ENCODE measurements around the gene ABHD2. TPM values are rescaled to one million over a fixed set of nuclear protein-coding genes. Genes with fewer than 3 reads are reported as not detected.

The ABHD2 gene
- total RNA-seq, 2 experiments from 2014 or later, result 62.4 to 63.5 TPM

GRCh38 chr15:89198934-89199333 is 110.7 kb downstream of the ABHD2 start:
- Mint-ChIP-seq H3K9me3 (no peaks in the 10 kb centered on the region), H3K27me3 (no peaks in the 10 kb centered on the region), H3K4me1 (peaks cover 25% of the 10 kb centered on the region), H3K4me3 (no peak overlapping the region), H3K36me3 (ENCODE audit: low read depth) (peaks cover 28% of the 10 kb centered on the region), H3K27ac (no peak overlapping the region)
- DNase-seq, result no peak
- ChIA-PET POLR2A (interaction anchor here (0.9 to 1.1 kb wide), 3 partner anchors 11 to 136 kb away, joined by 3 read pairs; partner anchors contain the start of gene POLG), CTCF (interaction anchor here (1.3 to 2.4 kb wide), 4 partner anchors 8 to 159 kb away, joined by 3 to 19 read pairs (median 4); no protein-coding TSS in a partner anchor)

- no peaks in the 10 kb centered on the region for H3K27me3 Mint-ChIP-seq
- ChIA-PET CTCF (interaction anchor here (0.8 to 2.4 kb wide), 2 partner anchors 22 to 69 kb away, joined by 3 to 5 read pairs; no protein-coding TSS in a partner anchor), POLR2A (interaction anchor here (0.6 to 1.1 kb wide), 2 partner anchors 19 to 45 kb away, joined by 3 read pairs; no protein-coding TSS in a partner anchor)
- no peak for DNase-seq
- peaks cover 33% of the 10 kb centered on the region for H3K4me1 Mint-ChIP-seq
- no peaks in the 10 kb centered on the region for H3K9me3 Mint-ChIP-seq
- H3K4me3 Mint-ChIP-seq, result no peak overlapping the region
- no peak overlapping the region for H3K27ac Mint-ChIP-seq
- H3K36me3 Mint-ChIP-seq (ENCODE audit: low read depth), result peaks cover 25% of the 10 kb centered on the region
These were observed 111.5 kb downstream of the ABHD2 start for GRCh38 chr15:89199746-89200145.

GRCh38 chr15:89200182-89200581 is 111.9 kb downstream of the ABHD2 start:
- H3K36me3 Mint-ChIP-seq (ENCODE audit: low read depth), result peaks cover 25% of the 10 kb centered on the region
- peaks cover 37% of the 10 kb centered on the region for H3K4me1 Mint-ChIP-seq
- H3K27ac Mint-ChIP-seq, result no peak overlapping the region
- POLR2A ChIA-PET, result interaction anchor here (1.1 kb wide), 1 partner anchor 45 kb away, joined by 3 read pairs; no protein-coding TSS in a partner anchor
- H3K9me3 Mint-ChIP-seq, result no peaks in the 10 kb centered on the region
- no peaks in the 10 kb centered on the region for H3K27me3 Mint-ChIP-seq
- no peak for DNase-seq
- CTCF ChIA-PET, result interaction anchor here (0.8 to 2.4 kb wide), 2 partner anchors 22 to 69 kb away, joined by 3 to 5 read pairs; no protein-coding TSS in a partner anchor
- H3K4me3 Mint-ChIP-seq, result no peak overlapping the region

- Mint-ChIP-seq H3K36me3 (ENCODE audit: low read depth) (peaks cover 14% of the 10 kb centered on the region), H3K27me3 (no peaks in the 10 kb centered on the region), H3K4me3 (no peak overlapping the region), H3K9me3 (no peaks in the 10 kb centered on the region), H3K4me1 (peaks cover 41% of the 10 kb centered on the region), H3K27ac (no peak overlapping the region)
- POLR2A ChIA-PET, result no interaction called here
- CTCF ChIA-PET, result interaction anchor here (1.0 kb wide), 1 partner anchor 110 kb away, joined by 3 read pairs; no protein-coding TSS in a partner anchor
- DNase-seq, result no peak
These were observed 113.3 kb downstream of the ABHD2 start for GRCh38 chr15:89201465-89202005.

- ChIA-PET CTCF (interaction anchor here (0.6 to 4.2 kb wide), 6 partner anchors 26 to 155 kb away, joined by 3 to 98 read pairs (median 3); partner anchors contain the start of genes FANCI and POLG), POLR2A (interaction anchor here (0.9 to 5.4 kb wide), 5 partner anchors 9 to 126 kb away, joined by 3 to 40 read pairs (median 4); partner anchors contain the start of genes ABHD2 and FANCI)
- Mint-ChIP-seq H3K27me3 (no peaks in the 10 kb centered on the region), H3K4me3 (peak overlapping the region; percentile 58), H3K36me3 (ENCODE audit: low read depth) (peaks cover 11% of the 10 kb centered on the region), H3K4me1 (peaks cover 37% of the 10 kb centered on the region), H3K27ac (peak overlapping the region; percentile 86), H3K9me3 (no peaks in the 10 kb centered on the region)
- peak; percentile 66 for DNase-seq
These were observed 115.5 kb downstream of the ABHD2 start for GRCh38 chr15:89203705-89204273.

GRCh38 chr15:89205991-89206585 is 117.8 kb downstream of the ABHD2 start:
- Mint-ChIP-seq H3K4me1 (peaks cover 37% of the 10 kb centered on the region), H3K27ac (no peak overlapping the region), H3K36me3 (ENCODE audit: low read depth) (peaks cover 10% of the 10 kb centered on the region), H3K9me3 (no peaks in the 10 kb centered on the region), H3K4me3 (no peak overlapping the region), H3K27me3 (peaks cover 1% of the 10 kb centered on the region)
- DNase-seq, result no peak
- POLR2A ChIA-PET, result interaction anchor here (0.8 to 5.4 kb wide), 3 partner anchors 21 to 68 kb away, joined by 3 to 40 read pairs (median 3); partner anchors contain the start of gene FANCI
- CTCF ChIA-PET, result interaction anchor here (0.6 to 4.2 kb wide), 84 partner anchors 8 to 750 kb away, joined by 3 to 98 read pairs (median 5); partner anchors contain the start of genes ABHD2, FANCI, HAPLN3 and POLG

GRCh38 chr15:89206908-89207331 is 118.7 kb downstream of the ABHD2 start:
- CTCF ChIA-PET, result interaction anchor here (0.6 to 4.2 kb wide), 88 partner anchors 9 to 1045 kb away, joined by 3 to 98 read pairs (median 4); partner anchors contain the start of genes ABHD2, FANCI, HAPLN3 and POLG
- peak; percentile 73 for DNase-seq
- POLR2A ChIA-PET, result interaction anchor here (0.6 to 5.4 kb wide), 5 partner anchors 12 to 128 kb away, joined by 3 to 40 read pairs (median 3); partner anchors contain the start of genes FANCI and POLG
- Mint-ChIP-seq H3K4me3 (no peak overlapping the region), H3K9me3 (no peaks in the 10 kb centered on the region), H3K27ac (no peak overlapping the region), H3K27me3 (peaks cover 1% of the 10 kb centered on the region), H3K4me1 (peaks cover 37% of the 10 kb centered on the region), H3K36me3 (ENCODE audit: low read depth) (peaks cover 5% of the 10 kb centered on the region)

- Mint-ChIP-seq H3K9me3 (no peaks in the 10 kb centered on the region), H3K27me3 (peaks cover 1% of the 10 kb centered on the region), H3K4me3 (no peak overlapping the region), H3K27ac (no peak overlapping the region), H3K36me3 (ENCODE audit: low read depth) (peaks cover 5% of the 10 kb centered on the region), H3K4me1 (peaks cover 34% of the 10 kb centered on the region)
- ChIA-PET POLR2A (interaction anchor here (5.4 kb wide), 1 partner anchor 36 kb away, joined by 40 read pairs; the partner anchor contains the start of gene FANCI), CTCF (interaction anchor here (1.9 to 4.2 kb wide), 8 partner anchors 9 to 150 kb away, joined by 6 to 98 read pairs (median 14); partner anchors contain the start of gene FANCI)
- DNase-seq, result no peak
These were observed 120.0 kb downstream of the ABHD2 start for GRCh38 chr15:89208256-89208655.

- H3K4me1 Mint-ChIP-seq, result peaks cover 26% of the 10 kb centered on the region
- ChIA-PET POLR2A (interaction anchor here (1.7 kb wide), 1 partner anchor 36 kb away, joined by 5 read pairs; no protein-coding TSS in a partner anchor), CTCF (interaction anchor here (1.1 kb wide), 1 partner anchor 36 kb away, joined by 3 read pairs; no protein-coding TSS in a partner anchor)
- H3K36me3 Mint-ChIP-seq (ENCODE audit: low read depth), result no peaks in the 10 kb centered on the region
- no peak overlapping the region for H3K27ac Mint-ChIP-seq
- peaks cover 6% of the 10 kb centered on the region for H3K27me3 Mint-ChIP-seq
- DNase-seq, result no peak
- no peaks in the 10 kb centered on the region for H3K9me3 Mint-ChIP-seq
- no peak overlapping the region for H3K4me3 Mint-ChIP-seq
These were observed 120.8 kb downstream of the ABHD2 start for GRCh38 chr15:89209057-89209456.

GRCh38 chr15:89211678-89212170 is 123.5 kb downstream of the ABHD2 start:
- Mint-ChIP-seq H3K4me1 (peaks cover 7% of the 10 kb centered on the region), H3K27ac (no peak overlapping the region), H3K27me3 (peaks cover 10% of the 10 kb centered on the region), H3K4me3 (no peak overlapping the region), H3K9me3 (no peaks in the 10 kb centered on the region), H3K36me3 (ENCODE audit: low read depth) (no peaks in the 10 kb centered on the region)
- ChIA-PET CTCF (no interaction called here), POLR2A (interaction anchor here (0.6 kb wide), 1 partner anchor 361 kb away, joined by 3 read pairs; no protein-coding TSS in a partner anchor)
- DNase-seq, result no peak

- CTCF ChIA-PET, result interaction anchor here (0.6 to 2.0 kb wide), 3 partner anchors 9 to 317 kb away, joined by 3 to 22 read pairs (median 5); no protein-coding TSS in a partner anchor
- no peaks in the 10 kb centered on the region for H3K9me3 Mint-ChIP-seq
- no peak overlapping the region for H3K4me3 Mint-ChIP-seq
- DNase-seq, result no peak
- POLR2A ChIA-PET, result no interaction called here
- no peaks in the 10 kb centered on the region for H3K4me1 Mint-ChIP-seq
- peaks cover 18% of the 10 kb centered on the region for H3K27me3 Mint-ChIP-seq
- H3K36me3 Mint-ChIP-seq (ENCODE audit: low read depth), result no peaks in the 10 kb centered on the region
- H3K27ac Mint-ChIP-seq, result no peak overlapping the region
These were observed 127.4 kb downstream of the ABHD2 start for GRCh38 chr15:89215627-89216026.

GRCh38 chr15:89217031-89217430 is 128.8 kb downstream of the ABHD2 start:
- H3K27me3 Mint-ChIP-seq, result peaks cover 18% of the 10 kb centered on the region
- peaks cover 2% of the 10 kb centered on the region for H3K4me1 Mint-ChIP-seq
- ChIA-PET POLR2A (no interaction called here), CTCF (interaction anchor here (1.0 to 1.9 kb wide), 2 partner anchors 10 to 47 kb away, joined by 3 to 17 read pairs; no protein-coding TSS in a partner anchor)
- H3K4me3 Mint-ChIP-seq, result no peak overlapping the region
- no peak for DNase-seq
- H3K27ac Mint-ChIP-seq, result no peak overlapping the region
- H3K36me3 Mint-ChIP-seq (ENCODE audit: low read depth), result no peaks in the 10 kb centered on the region
- no peaks in the 10 kb centered on the region for H3K9me3 Mint-ChIP-seq
